Stomach (tissue), 9 donors: Measurements from ENCODE around the gene PPM1G. TPM values are rescaled to one million over a fixed set of nuclear protein-coding genes. Genes with fewer than 3 reads are reported as not detected.

Source experiments
- DNase-seq, 2 donors: peaks; one replicate each; pipeline versions ENCODE4 v3.0.0 to v3.0.0-alpha.2; 2013 to 2019
- H3K27ac ChIP-seq, 5 donors: fragments of 200-600 bp in 4 of 5; sonication (generic) in 4 of 5; one replicate each; pipeline ENCODE4 v1.5.1; 2013 to 2019; ENCODE audit warnings: mild to moderate bottlenecking in 1 of 5, moderate library complexity in 1 of 5
- H3K27me3 ChIP-seq, 3 donors: fragments of 200-600 bp; sonication (generic); one replicate each; pipeline ENCODE4 v1.5.1; 2017 to 2019; ENCODE audit warnings: mixed run types in 1 of 3
- H3K36me3 ChIP-seq, 4 donors: fragments of 200-600 bp; sonication (generic); 1 replicate in 3 of 4; 2 replicates in 1 of 4; pipeline ENCODE4 v1.5.1; 2016 to 2019
- H3K4me1 ChIP-seq, 4 donors: fragments of 200-600 bp; sonication (generic); one replicate each; pipeline ENCODE4 v1.5.1; 2016 to 2019
- H3K4me3 ChIP-seq, 4 donors: fragments of 200-600 bp; sonication (generic) in 3 of 4; one replicate each; pipeline ENCODE4 v1.5.1; 2016 to 2019; ENCODE audit warnings: mild to moderate bottlenecking in 1 of 4
- H3K9me3 ChIP-seq, 4 donors: fragments of 200-600 bp; sonication (generic); one replicate each; pipeline ENCODE4 v1.5.1; 2016 to 2019
- CTCF ChIP-seq, 7 experiments: fragments of 450-650 bp in 4 of 7; fragments of 200-600 bp in 3 of 7; sonication (generic) in 3 of 7; IDR thresholded peaks; one replicate each; pipeline ENCODE4 v1.5.1; 2016 to 2019; ENCODE audit warnings: antibody characterized with exemption in 7 of 7, control low read depth in 2 of 7, mild to moderate bottlenecking in 1 of 7
- EP300 ChIP-seq: sonication (generic); formaldehyde crosslinking; IDR thresholded peaks from one replicate; pipeline ENCODE4 v1.6.1; 2017; ENCODE audit warnings: antibody characterized with exemption
- POLR2A ChIP-seq, 4 donors: fragments of 450-650 bp; IDR thresholded peaks; one replicate each; pipeline ENCODE4 v1.6.1; 2016; ENCODE audit warnings: antibody characterized with exemption in 4 of 4, control low read depth in 2 of 4, mild to moderate bottlenecking in 1 of 4, moderate library complexity in 1 of 4
- POLR2AphosphoS5 ChIP-seq, 3 donors: sonication (generic); formaldehyde crosslinking; IDR thresholded peaks; one replicate each; pipeline ENCODE4 v1.6.1; 2016; ENCODE audit warnings: antibody characterized with exemption in 3 of 3
- WGBS, 5 donors: extraction: QIAGEN DNeasy Blood & Tissue Kit in 3 of 5; methylation state at CpG; one replicate each; pipeline versions ENCODE4 v1.1.5 to v1.1.7; 2013 to 2018; 5-methylcytosine and 5-hydroxymethylcytosine counted together
- intact Hi-C: fragments of 100-400 bp; cut with DNase I; formaldehyde crosslinking; loops from one replicate; pipeline ENCODE4 v1.15.1; 2023; ENCODE audit warnings: low total_unique reads
- polyA plus RNA-seq, 3 donors: library from polyadenylated mRNA; stranded (reverse); fragments of 200-250 nt; gene quantifications; one replicate each; pipeline ENCODE4 v1.2.3, GENCODE V29; 2013
- total RNA-seq, 5 donors: library from RNA; depleted of rRNA; stranded (reverse); fragments of >200 nt; gene quantifications; one replicate each; pipeline versions ENCODE4 v1.1.0 to v1.2.3, GENCODE V29; 2014 to 2016
- donor health status: healthy with polysubstance abuse.
- donor health status: Bipolar disorder and iron deficiency.
- donor health status: healthy.

Gene PPM1G
- total and polyA plus RNA-seq, 8 donors = 10.5 to 49.8 (median 43.6) TPM

- intact Hi-C loops = no loop called here
- Histone ChIP-seq H3K9me3 (no peaks in the 10 kb centered on the region), H3K27me3 (no peaks in the 10 kb centered on the region), H3K27ac (no peak overlapping the region), H3K4me1 (peaks cover 3 to 19% (median 18%) of the 10 kb centered on the region in 4 donors), H3K36me3 (no peaks in the 10 kb centered on the region), H3K4me3 (no peak overlapping the region)
- no peak for DNase-seq
- 82 to 86% (median 84%) methylated on average over 9 of the region's 9 CpGs for WGBS, 5 donors
- TF ChIP-seq CTCF (IDR thresholded peaks at IDR 0.05) (no peak), POLR2AphosphoS5 (IDR thresholded peaks at IDR 0.05) (no peak), EP300 (no peak), POLR2A (IDR thresholded peaks at IDR 0.05) (no peak)
Measured at GRCh38 chr2:27412419-27413152, 3.2 kb upstream of the PPM1G start.

- intact Hi-C loops = no loop called here
- H3K4me1 ChIP-seq = peaks cover 13 to 44% (median 36%) of the 10 kb centered on the region in 4 donors
- TF ChIP-seq CTCF (IDR thresholded peaks at IDR 0.05) = no peak
- TF ChIP-seq EP300 = no peak
- TF ChIP-seq POLR2AphosphoS5 (IDR thresholded peaks at IDR 0.05) = no peak
- TF ChIP-seq POLR2A (IDR thresholded peaks at IDR 0.05) = no peak
- no peaks in the 10 kb centered on the region for H3K27me3 ChIP-seq
- H3K4me3 ChIP-seq = peak overlapping the region; percentile 92 to 100 (median 97)
- 0 to 2% (median 0%) methylated on average over 19 to 33 of the region's 33 CpGs for whole genome bisulfite sequencing, 5 donors
- H3K27ac ChIP-seq = peak overlapping the region; percentile 85 to 93 (median 90)
- H3K9me3 ChIP-seq = no peaks in the 10 kb centered on the region
- DNase-seq = peak in 1 of 2 donors; percentile 15
- H3K36me3 ChIP-seq = peaks cover 5 to 16% (median 12%) of the 10 kb centered on the region in 4 donors
Measured at GRCh38 chr2:27408601-27409320, 630 bp downstream of the PPM1G start.

- intact Hi-C loops = no loop called here
- Histone ChIP-seq H3K4me3 (peak overlapping the region; percentile 92 to 100 (median 97)), H3K4me1 (peaks cover 13 to 48% (median 36%) of the 10 kb centered on the region in 4 donors), H3K9me3 (no peaks in the 10 kb centered on the region), H3K36me3 (peaks cover 5 to 16% (median 12%) of the 10 kb centered on the region in 4 donors), H3K27me3 (no peaks in the 10 kb centered on the region), H3K27ac (peak overlapping the region in 2 of 5 donors; percentile 90 to 91)
- TF ChIP-seq CTCF (IDR thresholded peaks at IDR 0.05) (peak in 5 of 7 experiments; percentile 30 to 57 (median 47)), POLR2A (IDR thresholded peaks at IDR 0.05) (no peak), EP300 (no peak)
- 46 to 51% (median 47%) methylated on average over 16 of the region's 16 CpGs for WGBS, 5 donors
- peak in 1 of 2 donors; percentile 75 for DNase-seq
Measured at GRCh38 chr2:27407798-27408491, 1.4 kb downstream of the PPM1G start.
